Panc1 (cell line): ENCODE results near the gene EHBP1. TPM values are rescaled to one million over a fixed set of nuclear protein-coding genes. Genes with fewer than 3 reads are reported as not detected.

Source experiments
- ATAC-seq: fragments of 200-7000 bp; cut with Tn5 transposase; 2 replicates; pipeline ENCODE4 v1.9.1; 2020; ENCODE audit warnings: mild to moderate bottlenecking, moderate library complexity
- BruUV-seq: library from RNA; stranded (reverse); fragments of 400-500 nt; replicated peaks from 2 replicates; lab custom pipeline; 2021; lab: Mats Ljungman, UMichigan
- CTCF ChIA-PET: fragments of 300-600 bp; sonication (Branson Sonifier 250); formaldehyde crosslinking; loops from one replicate; lab custom pipeline; 2022; ENCODE audit warnings: antibody characterized with exemption; lab: Charles Lee
- POLR2A ChIA-PET: fragments of 300-600 bp; sonication (Branson Sonifier 250); formaldehyde crosslinking; loops from one replicate; lab custom pipeline; 2022; ENCODE audit warnings: antibody characterized with exemption; lab: Charles Lee
- DNase-seq: peaks from one replicate; pipeline ENCODE4 v3.0.0-alpha.2; 2010; ENCODE audit warnings: low read depth, low spot score
- H3K27ac ChIP-seq: 2 replicates; pipeline ENCODE4 v1.5.1; 2011; ENCODE audit warnings: mild to moderate bottlenecking, low read length, inconsistent platforms
- H3K27me3 ChIP-seq: fragments of 200-500 bp; sonication (Bioruptor generic); 2 replicates; pipeline ENCODE4 v1.6.0; 2014; ENCODE audit warnings: low read length, inconsistent platforms; ENCODE audit not compliant: control insufficient read depth, insufficient read depth
- H3K36me3 ChIP-seq: fragments of 200-500 bp; sonication (Bioruptor generic); 2 replicates; pipeline ENCODE4 v1.5.1; 2014; ENCODE audit warnings: inconsistent platforms, mild to moderate bottlenecking, low read length, moderate library complexity; ENCODE audit not compliant: control insufficient read depth, insufficient read depth
- H3K4me1 ChIP-seq: 2 replicates; pipeline ENCODE4 v1.5.1; 2011; ENCODE audit warnings: inconsistent platforms, mild to moderate bottlenecking, low read length, moderate library complexity; ENCODE audit not compliant: control insufficient read depth, insufficient read depth
- H3K4me3 ChIP-seq, 2 experiments: 2 replicates each; pipeline ENCODE4 v1.5.1; 2011 to 2012; ENCODE audit warnings: low read depth in 2 of 2, low read length in 2 of 2, mild to moderate bottlenecking in 2 of 2, inconsistent platforms in 1 of 2, moderate library complexity in 1 of 2
- H3K9me3 ChIP-seq: fragments of 200-500 bp; sonication (Bioruptor generic); 2 replicates; pipeline ENCODE4 v1.5.1; 2014; ENCODE audit warnings: low read depth, mild to moderate bottlenecking, inconsistent platforms, low read length, moderate library complexity; ENCODE audit not compliant: control insufficient read depth, insufficient read depth
- CTCF ChIP-seq: fragments of 450-650 bp; IDR thresholded peaks from 2 replicates; pipeline ENCODE4 v1.5.1; 2017; ENCODE audit warnings: mild to moderate bottlenecking
- POLR2AphosphoS5 ChIP-seq: IDR thresholded peaks from 2 replicates; pipeline ENCODE4 v1.6.1; 2012; ENCODE audit warnings: mild to moderate bottlenecking, low read depth, low read length, moderate library complexity
- REST ChIP-seq, 2 experiments: IDR thresholded peaks; 2 replicates each; pipeline ENCODE4 v1.6.1; 2011 to 2012; ENCODE audit warnings: low read depth in 2 of 2, control low read depth in 1 of 2, low read length in 1 of 2, mild to moderate bottlenecking in 1 of 2, moderate library complexity in 1 of 2; ENCODE audit not compliant: insufficient read depth in 1 of 2
- SIN3A ChIP-seq: IDR thresholded peaks from 2 replicates; pipeline ENCODE4 v1.6.1; 2012; ENCODE audit warnings: low read depth, mild to moderate bottlenecking, low read length, moderate library complexity, borderline replicate concordance; ENCODE audit not compliant: insufficient read depth
- TCF7L2 ChIP-seq: IDR thresholded peaks from 2 replicates; pipeline ENCODE4 v1.6.1; 2011; ENCODE audit warnings: mild to moderate bottlenecking, low read depth, low read length, inconsistent platforms
- in situ Hi-C: cut with HindIII; loops from 2 replicates; pipeline ENCODE4 v1.10.0; 2016; ENCODE audit warnings: low sequenced_read_pairs, low pct_unique_long_range_greater_than_20kb
- intact Hi-C: fragments of 100-400 bp; cut with micrococcal nuclease; formaldehyde crosslinking; loops from one replicate; pipeline ENCODE4 v1.10.0; 2022; ENCODE audit not compliant: unreplicated experiment
- total RNA-seq: library from RNA; stranded (reverse); gene quantifications from one replicate; pipeline ENCODE4 v1.2.1, GENCODE V29; 2021; ENCODE audit not compliant: unreplicated experiment

Gene EHBP1
- total RNA-seq, 1 experiment from 2014 or later = 46.1 TPM

GRCh38 chr2:62958206-62958605 is 252.7 kb downstream of the EHBP1 start:
- ATAC-seq = no peak
- no peaks in the 10 kb centered on the region for H3K4me1 ChIP-seq
- H3K9me3 ChIP-seq = no peaks in the 10 kb centered on the region
- no peak overlapping the region for H3K27ac ChIP-seq
- no peaks in the 10 kb centered on the region for H3K27me3 ChIP-seq
- no peaks in the 10 kb centered on the region; the same call in 1 of the 2 replicates for H3K36me3 ChIP-seq
- BruUV-seq = no TSS peak
- CTCF ChIA-PET = no interaction called here
- POLR2A ChIA-PET = interaction anchor here (0.6 kb wide), 1 partner anchor 86 kb away, joined by 14 read pairs; no protein-coding TSS in a partner anchor
- DNase-seq = no peak
- intact Hi-C loops = no loop called here
- TF ChIP-seq TCF7L2 (no peak), SIN3A (no peak), POLR2AphosphoS5 (no peak), CTCF (no peak), REST (IDR thresholded peaks at IDR 0.05; ENCODE audit: insufficient read depth in 1 of 2, low read depth in 2 of 2, low read length in 1 of 2) (no peak)
- in situ Hi-C loops = no loop called here
- no peak overlapping the region for H3K4me3 ChIP-seq

GRCh38 chr2:62964050-62964449 is 258.5 kb downstream of the EHBP1 start:
- in situ Hi-C loops = no loop called here
- Histone ChIP-seq H3K4me1 (no peaks in the 10 kb centered on the region), H3K27ac (no peak overlapping the region), H3K4me3 (no peak overlapping the region), H3K27me3 (no peaks in the 10 kb centered on the region), H3K9me3 (no peaks in the 10 kb centered on the region), H3K36me3 (no peaks in the 10 kb centered on the region)
- BruUV-seq = no TSS peak
- no peak for TF ChIP-seq CTCF
- TF ChIP-seq SIN3A = no peak
- no peak for TF ChIP-seq TCF7L2
- no peak for TF ChIP-seq POLR2AphosphoS5
- no peak for TF ChIP-seq REST (IDR thresholded peaks at IDR 0.05; ENCODE audit: insufficient read depth in 1 of 2, low read depth in 2 of 2, low read length in 1 of 2)
- ATAC-seq (no peak), DNase-seq (no peak)
- CTCF ChIA-PET = no interaction called here
- POLR2A ChIA-PET = interaction anchor here (0.7 kb wide), 1 partner anchor 72 kb away, joined by 3 read pairs; no protein-coding TSS in a partner anchor
- intact Hi-C loops = no loop called here
